ENCODE measurements around the gene FTCDNL1.

Gene FTCDNL1

GRCh38 chr2:199738727-199739412, 112.1 kb downstream of the FTCDNL1 start:
- no peak for DNase-seq

- no peak for DNase-seq
Measured at GRCh38 chr2:199734651-199735050, 116.3 kb downstream of the FTCDNL1 start.

- no peak for DNase-seq
Measured at GRCh38 chr2:199734011-199734410, 117.0 kb downstream of the FTCDNL1 start.

- DNase-seq, result no peak
Measured at GRCh38 chr2:199727801-199728200, 123.2 kb downstream of the FTCDNL1 start.

- no peak for DNase-seq
Measured at GRCh38 chr2:199727306-199727705, 123.7 kb downstream of the FTCDNL1 start.

- no peak for DNase-seq
Measured at GRCh38 chr2:199718074-199718473, 132.9 kb downstream of the FTCDNL1 start.

- no peak for DNase-seq
Measured at GRCh38 chr2:199717587-199717907, 133.4 kb downstream of the FTCDNL1 start.

GRCh38 chr2:199716807-199717586, 134.0 kb downstream of the FTCDNL1 start:
- peak; percentile 19 to 46 for DNase-seq

GRCh38 chr2:199713746-199714145, 137.2 kb downstream of the FTCDNL1 start:
- DNase-seq, result no peak

- no peak for DNase-seq
Measured at GRCh38 chr2:199710551-199710950, 140.4 kb downstream of the FTCDNL1 start.
